Measurements from ENCODE around the gene CD79A.
A peak's percentile ranks its signal among the peaks of the same experiment; 100 is the strongest.

The CD79A gene

DNA sequence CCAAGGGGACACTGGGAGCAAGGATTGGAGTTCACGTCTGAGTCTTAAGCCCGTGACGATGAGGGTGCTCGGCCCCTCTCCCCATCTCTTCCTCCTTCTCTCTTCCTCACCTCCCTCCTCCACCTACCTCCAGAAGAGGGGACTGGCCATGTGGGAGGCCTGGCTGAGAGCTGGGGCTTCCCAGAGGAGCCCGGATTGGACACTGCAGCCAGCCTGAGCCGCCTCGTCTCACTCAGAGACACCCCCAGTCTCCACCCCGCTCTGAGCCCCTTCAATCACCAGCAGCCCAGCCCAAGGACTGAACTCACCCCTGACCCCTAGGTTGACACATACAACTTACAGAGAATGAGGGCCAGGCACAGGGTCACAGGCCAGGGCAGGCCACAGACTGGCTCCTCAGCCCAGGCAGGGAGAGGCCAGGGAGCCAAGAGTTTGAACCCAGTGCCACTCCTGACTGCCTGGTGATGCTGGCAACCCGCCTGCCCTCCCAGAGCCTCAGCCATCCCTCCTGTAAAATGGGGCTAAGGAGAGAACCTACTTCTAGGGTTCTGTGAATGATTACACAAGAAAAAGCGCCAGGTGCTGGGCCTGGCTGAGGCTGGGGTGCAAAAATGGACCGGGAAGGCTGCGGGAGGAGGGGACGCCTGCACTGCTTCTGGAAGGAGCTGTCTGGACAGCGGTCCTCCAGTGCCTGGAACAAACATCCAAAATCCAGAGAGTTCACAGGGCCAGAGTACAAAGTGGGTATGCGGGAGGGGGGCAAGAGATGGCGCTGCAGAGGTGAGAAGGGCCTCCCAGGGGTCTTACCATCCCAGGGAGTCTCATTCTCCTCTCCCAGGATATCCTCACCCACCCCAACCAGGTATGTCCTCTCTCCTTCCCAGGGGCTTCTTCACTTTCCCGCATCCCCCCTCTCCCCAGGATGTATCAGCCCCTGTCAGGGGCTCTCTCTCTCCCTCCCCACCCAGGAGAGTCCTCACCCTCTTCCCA is 1.1 kb downstream of the CD79A start:
- no peak overlapping the region for H3K4me3 ChIP-seq (ENCODE audit: low read length)
- no peak for DNase-seq (ENCODE audit: low read depth)
- TF ChIP-seq, protein P1, sequence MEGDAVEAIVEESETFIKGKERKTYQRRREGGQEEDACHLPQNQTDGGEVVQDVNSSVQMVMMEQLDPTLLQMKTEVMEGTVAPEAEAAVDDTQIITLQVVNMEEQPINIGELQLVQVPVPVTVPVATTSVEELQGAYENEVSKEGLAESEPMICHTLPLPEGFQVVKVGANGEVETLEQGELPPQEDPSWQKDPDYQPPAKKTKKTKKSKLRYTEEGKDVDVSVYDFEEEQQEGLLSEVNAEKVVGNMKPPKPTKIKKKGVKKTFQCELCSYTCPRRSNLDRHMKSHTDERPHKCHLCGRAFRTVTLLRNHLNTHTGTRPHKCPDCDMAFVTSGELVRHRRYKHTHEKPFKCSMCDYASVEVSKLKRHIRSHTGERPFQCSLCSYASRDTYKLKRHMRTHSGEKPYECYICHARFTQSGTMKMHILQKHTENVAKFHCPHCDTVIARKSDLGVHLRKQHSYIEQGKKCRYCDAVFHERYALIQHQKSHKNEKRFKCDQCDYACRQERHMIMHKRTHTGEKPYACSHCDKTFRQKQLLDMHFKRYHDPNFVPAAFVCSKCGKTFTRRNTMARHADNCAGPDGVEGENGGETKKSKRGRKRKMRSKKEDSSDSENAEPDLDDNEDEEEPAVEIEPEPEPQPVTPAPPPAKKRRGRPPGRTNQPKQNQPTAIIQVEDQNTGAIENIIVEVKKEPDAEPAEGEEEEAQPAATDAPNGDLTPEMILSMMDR (conservative IDR thresholded peaks at IDR 0.05; ENCODE audit: low read depth, low read length): no peak

DNA sequence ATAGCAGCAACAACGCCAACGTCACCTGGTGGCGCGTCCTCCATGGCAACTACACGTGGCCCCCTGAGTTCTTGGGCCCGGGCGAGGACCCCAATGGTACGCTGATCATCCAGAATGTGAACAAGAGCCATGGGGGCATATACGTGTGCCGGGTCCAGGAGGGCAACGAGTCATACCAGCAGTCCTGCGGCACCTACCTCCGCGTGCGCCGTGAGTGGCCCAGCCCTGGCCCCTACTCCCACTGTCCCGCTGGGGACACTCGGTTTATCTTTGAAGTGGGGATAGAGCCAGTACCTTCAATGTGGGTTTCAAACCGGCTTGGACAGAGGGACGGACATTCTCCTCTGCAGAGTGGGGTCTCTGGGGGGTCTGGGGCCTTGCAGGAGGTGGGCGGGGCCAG is 2.0 kb downstream of the CD79A start:
- TF ChIP-seq, protein P1 (conservative IDR thresholded peaks at IDR 0.05; ENCODE audit: low read depth, low read length): no peak
- no peak overlapping the region for H3K4me3 ChIP-seq (ENCODE audit: low read length)
- DNase-seq (ENCODE audit: low read depth): no peak

DNA sequence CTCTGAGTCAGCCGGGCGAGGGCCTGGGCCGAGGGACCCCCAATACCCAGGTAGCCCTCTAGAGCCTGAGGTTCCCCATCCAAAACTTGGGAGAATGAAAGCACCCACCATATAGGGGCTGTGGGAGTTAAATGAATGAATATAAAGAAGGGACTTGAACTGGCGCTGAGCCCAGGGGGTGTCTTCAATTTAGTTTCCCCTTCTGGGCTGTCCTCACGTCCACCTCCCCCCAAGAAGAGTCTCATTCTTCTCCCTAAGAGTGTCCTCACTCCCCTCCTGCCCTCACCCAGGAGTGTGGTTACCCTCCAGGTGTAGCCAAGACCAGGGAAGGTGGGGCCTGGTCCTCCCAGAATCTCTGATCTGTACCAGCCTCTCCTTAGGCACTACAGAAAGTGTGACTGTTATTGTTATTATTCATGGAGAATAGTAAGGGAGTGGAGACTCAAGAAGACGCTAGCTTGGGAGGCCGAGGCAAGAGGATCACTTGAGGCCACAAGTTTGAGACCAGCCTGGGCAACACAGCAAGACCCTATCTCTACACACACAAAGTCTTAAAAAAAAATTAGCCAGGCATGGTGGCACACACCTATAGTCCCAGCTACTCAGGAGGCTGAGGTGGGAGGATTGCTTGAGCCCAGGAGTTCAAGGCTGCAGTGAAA is 2.7 kb downstream of the CD79A start:
- DNase-seq (ENCODE audit: low read depth): no peak
- H3K4me3 ChIP-seq (ENCODE audit: low read length): no peak overlapping the region
- TF ChIP-seq, protein P1 (conservative IDR thresholded peaks at IDR 0.05; ENCODE audit: low read depth, low read length): no peak

DNA sequence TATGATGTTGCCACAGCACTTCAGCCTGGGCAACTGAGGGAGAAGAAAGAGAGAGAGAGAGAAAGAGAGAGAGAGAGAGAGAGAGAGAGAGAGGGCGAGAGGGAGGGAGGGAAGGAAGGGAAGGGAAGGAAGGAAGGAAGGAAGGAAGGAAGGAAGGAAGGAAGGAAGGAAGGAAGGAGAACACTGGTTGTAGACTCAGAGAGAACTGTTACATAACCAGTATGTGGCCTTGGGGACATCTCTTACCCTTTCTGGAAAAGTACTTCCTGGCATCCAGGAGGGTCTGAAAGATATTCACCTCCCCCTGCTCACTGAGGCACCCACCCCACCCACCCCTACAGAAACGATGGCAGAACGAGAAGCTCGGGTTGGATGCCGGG is 3.2 kb downstream of the CD79A start:
- DNase-seq (ENCODE audit: low read depth): no peak
- TF ChIP-seq, protein P1 (conservative IDR thresholded peaks at IDR 0.05; ENCODE audit: low read depth, low read length): no peak

DNA sequence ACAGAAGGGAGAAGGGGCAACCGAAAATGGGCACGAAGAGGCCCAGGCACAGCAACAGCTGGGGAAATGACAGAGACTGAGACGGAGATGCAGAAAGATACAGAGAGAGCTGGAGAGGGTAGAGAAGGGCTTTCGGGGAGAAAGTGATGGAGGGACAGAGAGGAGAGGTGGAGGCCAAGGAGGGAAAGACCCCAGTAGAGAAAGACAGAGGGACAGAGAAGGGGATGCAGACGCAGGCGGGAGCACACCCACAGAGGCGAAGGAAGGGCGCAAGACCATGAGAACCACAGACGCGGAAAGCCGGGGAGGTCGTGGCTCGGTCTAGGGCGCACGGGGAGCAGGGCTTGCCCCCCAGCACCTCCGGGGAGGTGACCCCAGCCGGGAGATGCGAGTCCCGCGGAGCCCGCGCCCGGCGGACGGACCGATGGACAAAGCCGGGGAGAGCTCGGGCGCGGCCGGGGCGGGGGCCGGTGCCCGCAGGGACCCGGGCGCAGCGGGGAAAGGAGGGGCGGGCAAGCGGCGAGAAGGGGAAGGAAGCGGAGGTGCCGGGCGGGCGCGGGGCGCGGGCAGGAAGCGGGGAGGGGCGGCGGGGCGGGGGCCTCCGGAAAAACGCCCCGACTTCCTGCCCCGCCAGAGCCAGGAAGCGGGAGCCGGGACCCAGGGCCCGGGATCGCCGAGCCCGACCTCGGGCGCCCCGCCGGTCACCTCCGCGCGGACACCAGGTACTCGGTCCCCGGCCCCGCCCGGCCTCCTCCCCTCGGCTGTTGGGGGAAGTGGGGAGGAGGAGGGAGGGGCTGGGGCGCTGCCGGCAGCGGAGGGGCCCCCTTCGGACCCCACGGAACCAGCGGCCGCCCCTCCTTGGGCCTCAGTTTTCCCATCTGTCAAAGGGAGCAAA is 5.7 kb downstream of the CD79A start, which contains the start of gene ARHGEF1:
Gene ARHGEF1 (plus strand): TSS at position 617 of the 895 bp plus-strand sequence. CDS start 4,899 bp downstream, outside the sequence.
- no peak for DNase-seq (ENCODE audit: low read depth)
- peak within 1 kb of the TSS; percentile 90 for H3K4me3 ChIP-seq (ENCODE audit: low read length)
- TF ChIP-seq, protein P1 (conservative IDR thresholded peaks at IDR 0.05; ENCODE audit: low read depth, low read length): no peak

More for the DNA sequence above, 3.2 kb downstream of the CD79A start:
- no peak overlapping the region for H3K4me3 ChIP-seq (ENCODE audit: low read length)

DNA sequence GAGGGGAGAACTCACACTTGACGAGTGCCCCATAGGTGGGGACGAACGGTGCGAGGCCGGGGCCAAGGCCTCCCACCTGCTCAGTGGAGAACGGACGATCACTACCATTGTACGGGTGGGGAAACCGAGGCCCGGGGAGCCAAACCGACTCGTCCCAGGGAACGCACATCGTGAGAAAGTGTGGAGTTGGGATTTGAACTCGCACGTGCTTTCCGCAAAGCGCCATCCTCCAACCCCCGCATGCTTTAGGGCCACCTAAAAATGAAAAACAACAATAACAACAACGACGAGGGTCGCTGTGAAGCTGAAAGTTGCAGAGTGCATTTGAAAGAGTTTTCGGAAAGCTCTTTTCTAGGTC is 6.4 kb downstream of the CD79A start:
- peak overlapping the region; percentile 90 for H3K4me3 ChIP-seq (ENCODE audit: low read length)
- TF ChIP-seq, protein P1 (conservative IDR thresholded peaks at IDR 0.05; ENCODE audit: low read depth, low read length): no peak
- DNase-seq (ENCODE audit: low read depth): no peak

All from retinal pigment epithelial cell (primary cell).